HG03460 (cell line): ENCODE data around the gene LHX5.

ENCODE experiments used
- ATAC-seq: cut with Tn5 transposase; IDR thresholded peaks from one replicate; pipeline ENCODE4 v1.9.1; 2021; ENCODE audit not compliant: unreplicated experiment

The LHX5 gene

GRCh38 chr12:113466454-113467141, 5.1 kb downstream of the LHX5 start:
- ATAC-seq = no peak

GRCh38 chr12:113465808-113466453, 5.7 kb downstream of the LHX5 start:
- ATAC-seq = no peak

- no peak for ATAC-seq
These were observed 6.6 kb downstream of the LHX5 start for GRCh38 chr12:113464852-113465719.

- no peak for ATAC-seq
These were observed 7.3 kb downstream of the LHX5 start for GRCh38 chr12:113464452-113464775.

- ATAC-seq = no peak
These were observed 7.8 kb downstream of the LHX5 start for GRCh38 chr12:113463746-113464451.

- ATAC-seq = no peak
These were observed 8.5 kb downstream of the LHX5 start for GRCh38 chr12:113462998-113463745.

- ATAC-seq = no peak
These were observed 9.4 kb downstream of the LHX5 start for GRCh38 chr12:113462117-113462774.

- ATAC-seq = no peak
These were observed 10.0 kb downstream of the LHX5 start for GRCh38 chr12:113461666-113462065.

GRCh38 chr12:113459981-113460380, 11.7 kb downstream of the LHX5 start:
- no peak for ATAC-seq

GRCh38 chr12:113457710-113458109, 14.0 kb downstream of the LHX5 start:
- ATAC-seq = no peak

GRCh38 chr12:113457185-113457584, 14.5 kb downstream of the LHX5 start:
- no peak for ATAC-seq

- no peak for ATAC-seq
These were observed 14.9 kb downstream of the LHX5 start for GRCh38 chr12:113456761-113457160.

GRCh38 chr12:113456199-113456598, 15.5 kb downstream of the LHX5 start:
- ATAC-seq = no peak

GRCh38 chr12:113453330-113453729, 18.3 kb downstream of the LHX5 start:
- no peak for ATAC-seq

- ATAC-seq = no peak
These were observed 19.2 kb downstream of the LHX5 start for GRCh38 chr12:113452458-113452857.

GRCh38 chr12:113449839-113450238, 21.8 kb downstream of the LHX5 start:
- no peak for ATAC-seq

- ATAC-seq = no peak
These were observed 22.4 kb downstream of the LHX5 start for GRCh38 chr12:113449299-113449698.

- no peak for ATAC-seq
These were observed 22.8 kb downstream of the LHX5 start for GRCh38 chr12:113448873-113449272.

- no peak for ATAC-seq
These were observed 26.0 kb downstream of the LHX5 start for GRCh38 chr12:113445544-113446171.
